Measurements from ENCODE around the gene TRIM15.

DNA sequence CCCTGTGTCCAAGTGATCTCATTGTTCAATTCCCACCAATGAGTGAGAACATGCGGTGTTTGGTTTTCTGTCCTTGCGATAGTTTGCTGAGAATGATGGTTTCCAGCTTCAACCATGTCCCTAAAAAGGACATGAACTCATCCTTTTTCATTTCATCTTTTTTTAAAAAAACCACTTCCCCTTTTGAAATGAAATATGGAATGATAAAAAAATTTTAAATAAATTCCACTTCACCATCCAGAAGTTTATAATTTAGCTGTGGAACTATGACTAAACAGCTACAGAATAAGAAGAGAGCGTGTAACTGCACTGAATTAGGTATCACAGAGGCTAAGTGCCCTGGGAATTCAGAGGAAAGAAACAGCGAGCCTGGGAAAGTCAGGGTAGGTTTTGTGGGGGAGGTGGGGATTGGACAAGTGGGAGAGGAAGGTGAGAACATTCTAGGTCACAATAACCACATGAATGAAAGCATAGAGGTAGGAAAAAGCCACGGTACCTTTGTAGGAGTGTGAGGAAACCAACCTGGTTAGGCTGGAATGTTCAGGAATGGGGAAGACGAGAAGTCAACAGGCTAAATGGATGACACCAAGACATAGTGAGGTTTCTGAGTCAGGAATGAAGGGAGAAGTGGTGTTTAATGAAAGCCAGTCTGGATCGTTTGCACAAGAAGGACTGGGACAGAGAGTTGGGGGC, 13.3 kb upstream of the TRIM15 start:
- TF ChIP-seq POLR2A (IDR thresholded peaks at IDR 0.05) = no peak
- TF ChIP-seq, protein P1, sequence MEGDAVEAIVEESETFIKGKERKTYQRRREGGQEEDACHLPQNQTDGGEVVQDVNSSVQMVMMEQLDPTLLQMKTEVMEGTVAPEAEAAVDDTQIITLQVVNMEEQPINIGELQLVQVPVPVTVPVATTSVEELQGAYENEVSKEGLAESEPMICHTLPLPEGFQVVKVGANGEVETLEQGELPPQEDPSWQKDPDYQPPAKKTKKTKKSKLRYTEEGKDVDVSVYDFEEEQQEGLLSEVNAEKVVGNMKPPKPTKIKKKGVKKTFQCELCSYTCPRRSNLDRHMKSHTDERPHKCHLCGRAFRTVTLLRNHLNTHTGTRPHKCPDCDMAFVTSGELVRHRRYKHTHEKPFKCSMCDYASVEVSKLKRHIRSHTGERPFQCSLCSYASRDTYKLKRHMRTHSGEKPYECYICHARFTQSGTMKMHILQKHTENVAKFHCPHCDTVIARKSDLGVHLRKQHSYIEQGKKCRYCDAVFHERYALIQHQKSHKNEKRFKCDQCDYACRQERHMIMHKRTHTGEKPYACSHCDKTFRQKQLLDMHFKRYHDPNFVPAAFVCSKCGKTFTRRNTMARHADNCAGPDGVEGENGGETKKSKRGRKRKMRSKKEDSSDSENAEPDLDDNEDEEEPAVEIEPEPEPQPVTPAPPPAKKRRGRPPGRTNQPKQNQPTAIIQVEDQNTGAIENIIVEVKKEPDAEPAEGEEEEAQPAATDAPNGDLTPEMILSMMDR (IDR thresholded peaks at IDR 0.05) = no peak
